ENCODE measurements around the gene C2CD2.

The C2CD2 gene

DNA sequence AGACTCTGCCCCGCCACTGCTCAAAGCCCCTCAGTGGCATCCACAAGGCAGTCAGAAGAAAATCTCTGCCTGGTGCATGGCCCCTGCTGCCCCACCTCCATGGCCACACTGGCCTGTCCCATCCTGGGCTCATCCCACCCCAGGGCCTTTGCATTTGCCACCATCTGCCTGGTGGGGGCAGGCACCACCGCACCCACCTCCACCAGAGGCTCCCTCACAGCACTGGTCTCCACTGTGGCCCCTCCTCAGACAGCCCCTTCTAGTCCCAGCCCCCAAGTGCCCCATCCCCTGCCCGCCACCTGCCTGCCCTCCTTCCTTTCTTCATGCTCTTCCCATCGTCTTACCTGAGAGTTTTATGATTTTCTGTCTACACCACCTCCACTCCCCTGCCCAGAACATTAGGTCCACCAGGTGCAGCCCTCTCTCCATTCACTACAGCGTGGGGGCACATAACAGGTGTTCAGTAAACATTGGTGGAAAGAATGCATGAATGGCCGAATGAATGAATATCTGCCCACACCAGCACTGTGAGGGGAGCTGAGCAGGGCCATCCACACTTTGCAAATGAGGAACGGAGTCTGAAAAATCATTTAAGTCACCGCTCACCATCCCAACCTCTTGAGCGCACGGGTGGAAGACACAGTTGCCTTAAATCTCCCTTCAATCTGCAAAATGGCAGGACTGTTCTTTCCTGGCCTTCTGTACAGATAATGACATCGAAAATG, 76.7 kb downstream of the C2CD2 start:
- no peak for TF ChIP-seq CTCF (IDR thresholded peaks at IDR 0.05; ENCODE audit: control extremely low read depth, extremely low read depth, low read depth, missing control alignments)
- ChIA-PET CTCF (interaction anchor here (1.0 to 1.3 kb wide), 5 partner anchors 9 to 240 kb away, joined by 3 to 12 read pairs (median 5); no protein-coding TSS in a partner anchor), POLR2A (interaction anchor here (0.7 kb wide), 1 partner anchor 60 kb away, joined by 3 read pairs; no protein-coding TSS in a partner anchor)
- no peak for DNase-seq (ENCODE audit: extremely low spot score)

DNA sequence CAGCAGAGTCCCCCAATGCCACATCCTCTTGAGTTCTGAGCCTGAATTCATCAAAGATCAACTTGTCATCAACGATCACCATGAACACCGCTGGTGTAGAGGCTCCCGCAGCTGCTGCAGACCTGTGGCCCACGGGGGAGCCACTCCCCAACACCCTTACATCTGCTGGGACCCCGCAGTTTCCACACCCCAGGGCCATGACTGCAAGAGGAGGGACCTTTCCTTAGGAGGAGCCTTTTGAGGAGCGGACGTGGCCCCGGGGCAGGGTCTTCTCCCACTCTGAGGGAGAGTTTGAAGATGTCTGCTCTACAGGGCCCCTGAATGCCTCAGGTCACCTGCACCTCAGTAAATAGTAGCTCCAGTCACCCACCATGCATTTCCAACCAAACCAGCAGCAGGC, 77.4 kb downstream of the C2CD2 start:
- POLR2A ChIA-PET: interaction anchor here (0.7 kb wide), 1 partner anchor 59 kb away, joined by 3 read pairs; no protein-coding TSS in a partner anchor
- no peak for TF ChIP-seq CTCF (IDR thresholded peaks at IDR 0.05; ENCODE audit: control extremely low read depth, extremely low read depth, low read depth, missing control alignments)
- CTCF ChIA-PET: interaction anchor here (1.2 kb wide), 1 partner anchor 241 kb away, joined by 3 read pairs; no protein-coding TSS in a partner anchor
- DNase-seq (ENCODE audit: extremely low spot score): no peak

DNA sequence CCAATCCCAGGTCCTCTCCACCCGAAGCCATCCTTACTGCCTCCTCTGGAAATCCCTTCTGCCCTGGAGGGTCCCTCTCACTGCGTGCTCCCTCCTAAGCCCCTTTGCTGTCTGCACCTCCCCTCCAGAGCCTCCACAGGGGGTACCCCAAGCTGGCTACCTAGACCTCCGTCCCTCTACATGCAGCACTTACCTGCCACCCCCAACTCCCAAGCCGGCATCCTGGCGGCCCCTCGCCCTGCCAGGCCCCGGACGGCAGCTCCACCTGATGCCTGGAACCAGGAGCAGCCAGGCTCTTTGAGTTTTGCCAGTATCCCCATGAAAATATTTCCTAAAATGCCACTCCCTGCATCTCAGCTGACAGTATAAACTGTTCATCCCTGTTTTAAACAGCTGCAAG, 78.7 kb downstream of the C2CD2 start:
- CTCF ChIA-PET: no interaction called here
- POLR2A ChIA-PET: no interaction called here

DNA sequence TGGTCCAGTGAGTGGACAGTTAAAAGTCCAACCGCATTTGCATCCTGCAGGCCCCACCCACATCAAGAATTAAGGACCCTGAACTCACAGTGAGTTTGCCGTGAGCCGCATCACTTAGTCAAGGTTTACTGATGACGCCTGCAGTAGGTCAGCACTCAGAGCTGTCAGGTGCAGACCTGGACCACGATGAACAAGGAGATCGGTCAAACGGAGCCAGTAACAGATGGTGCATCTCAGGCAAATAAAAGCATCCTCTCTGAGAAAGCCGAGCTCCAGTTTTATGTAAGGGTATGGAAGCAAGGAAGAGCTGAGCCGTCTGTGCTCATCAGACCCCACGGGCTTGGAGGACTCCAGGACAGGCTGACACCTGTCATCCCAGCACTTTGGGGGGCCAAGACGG, 79.2 kb downstream of the C2CD2 start:
- no peak for TF ChIP-seq CTCF (IDR thresholded peaks at IDR 0.05; ENCODE audit: control extremely low read depth, extremely low read depth, low read depth, missing control alignments)
- POLR2A ChIA-PET: no interaction called here
- CTCF ChIA-PET: no interaction called here
- DNase-seq (ENCODE audit: extremely low spot score): no peak

More for the DNA sequence above, 78.7 kb downstream of the C2CD2 start:
- no peak for DNase-seq (ENCODE audit: extremely low spot score)
- no peak for TF ChIP-seq CTCF (IDR thresholded peaks at IDR 0.05; ENCODE audit: control extremely low read depth, extremely low read depth, low read depth, missing control alignments)

GRCh38 chr21:41873426-41873825, 80.4 kb downstream of the C2CD2 start:
- CTCF ChIA-PET: interaction anchor here (1.0 kb wide), 1 partner anchor 56 kb away, joined by 3 read pairs; no protein-coding TSS in a partner anchor
- POLR2A ChIA-PET: no interaction called here
- no peak for DNase-seq (ENCODE audit: extremely low spot score)
- no peak for TF ChIP-seq CTCF (IDR thresholded peaks at IDR 0.05; ENCODE audit: control extremely low read depth, extremely low read depth, low read depth, missing control alignments)

DNA sequence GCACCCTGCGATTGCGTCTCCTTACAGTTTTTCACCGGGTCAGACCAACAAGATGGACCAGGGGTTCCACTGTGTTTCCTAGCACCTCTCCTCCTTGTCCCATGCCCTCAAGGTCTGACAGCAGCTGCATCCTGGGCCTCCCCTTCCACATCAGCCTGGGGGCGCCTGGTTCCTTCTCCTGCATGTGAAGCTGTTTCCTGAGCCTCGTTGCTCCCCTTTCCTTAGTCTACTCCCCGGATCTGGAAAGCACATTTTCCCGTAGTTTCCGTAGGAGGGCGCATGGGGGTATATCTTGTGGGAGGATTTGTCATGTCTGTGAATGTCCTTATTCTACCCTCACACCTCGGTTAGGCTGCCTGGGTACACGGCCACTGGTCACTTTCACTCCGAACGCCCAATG, 80.8 kb downstream of the C2CD2 start:
- POLR2A ChIA-PET: no interaction called here
- DNase-seq (ENCODE audit: extremely low spot score): no peak
- CTCF ChIA-PET: interaction anchor here (1.0 kb wide), 1 partner anchor 56 kb away, joined by 3 read pairs; no protein-coding TSS in a partner anchor
- TF ChIP-seq CTCF (IDR thresholded peaks at IDR 0.05; ENCODE audit: control extremely low read depth, extremely low read depth, low read depth, missing control alignments): no peak

Data from GM10248 (cell line).